Measurements from ENCODE around the gene SEC22A. TPM values are rescaled to one million over a fixed set of nuclear protein-coding genes. Genes with fewer than 3 reads are reported as not detected.

Gene SEC22A
- total and polyA plus RNA-seq, 10 of the 15 experiments (the other 5 are each of a cell fraction or from before 2014, with no cell fraction given), result 19.3 to 70.3 (median 36.7) TPM

- no peak for TF ChIP-seq ATF2 (IDR thresholded peaks at IDR 0.05; ENCODE audit: low read length)
- no peak for TF ChIP-seq TCF3 (IDR thresholded peaks at IDR 0.05; ENCODE audit: borderline replicate concordance, insufficient read depth, low read depth, low read length)
- TF ChIP-seq IKZF2 (IDR thresholded peaks at IDR 0.05), result no peak
- TF ChIP-seq KAT2A (conservative IDR thresholded peaks at IDR 0.05; ENCODE audit: control insufficient read depth, low read depth, low read length), result no peak
- no peak for TF ChIP-seq HSF1 (IDR thresholded peaks at IDR 0.05; ENCODE audit: low read depth, low read length)
- no peak for TF ChIP-seq NFYA (IDR thresholded peaks at IDR 0.05; ENCODE audit: borderline replicate concordance, low read depth, low read length)
Measured at GRCh38 chr3:123311201-123311600, 109.5 kb downstream of the SEC22A start (continued).

- CTCF ChIA-PET, result no interaction called here
- Histone ChIP-seq H2AFZ (ENCODE audit: control insufficient read depth, low read depth, low read length) (no peak overlapping the region), H3K27ac (ENCODE audit: control insufficient read depth, insufficient read depth) (no peak overlapping the region), H3K9me3 (replicated peaks; ENCODE audit: control insufficient read depth, insufficient read depth, low read length) (no peaks in the 10 kb centered on the region), H3K36me3 (ENCODE audit: control insufficient read depth in 2 of 2, insufficient read depth in 2 of 2, low read length in 1 of 2) (no peaks in the 10 kb centered on the region), H3K79me2 (ENCODE audit: control insufficient read depth, insufficient read depth, low read length) (no peaks in the 10 kb centered on the region), H3K27me3 (replicated peaks in 1 of 2; ENCODE audit: control insufficient read depth in 2 of 2, insufficient read depth in 2 of 2, low read length in 1 of 2) (peaks cover 0 to 3% of the 10 kb centered on the region in 2 experiments; a peak in 2 of 4 replicates), H3K4me3 (no peak overlapping the region), H3K4me1 (ENCODE audit: control insufficient read depth, insufficient read depth, low read length) (no peaks in the 10 kb centered on the region), H4K20me1 (ENCODE audit: control insufficient read depth, insufficient read depth) (no peaks in the 10 kb centered on the region), H3K4me2 (ENCODE audit: control insufficient read depth, insufficient read depth) (no peak overlapping the region), H3K9ac (ENCODE audit: control insufficient read depth, insufficient read depth, low read length) (no peak overlapping the region)
- DNase-seq (ENCODE audit: low read depth, low spot score) (no peak), ATAC-seq (no peak), FAIRE-seq (no peak)
- WGBS (ENCODE audit: insufficient coverage, insufficient replicate concordance, low lambda C conversion rate, missing lambda C conversion rate), result 32% methylated on average over 11 of the region's 16 CpGs
- POLR2A ChIA-PET, result no interaction called here
- SMC1A ChIA-PET (ENCODE audit: uncharacterized antibody, unreplicated experiment), result no interaction called here
- intact Hi-C loops (cut with micrococcal nuclease; ENCODE audit: unreplicated experiment), result no loop called here
- in situ Hi-C loops (cut with MboI), result no loop called here
- RAD21 ChIA-PET (ENCODE audit: unreplicated experiment), result no interaction called here
- no peak for TF ChIP-seq IKZF1 (conservative IDR thresholded peaks at IDR 0.05)
- TF ChIP-seq SKIL (IDR thresholded peaks at IDR 0.05; ENCODE audit: low read depth, poor library complexity, severe bottlenecking), result no peak
- no peak for TF ChIP-seq HDGF (IDR thresholded peaks at IDR 0.05)
- no peak for TF ChIP-seq TAF1 (IDR thresholded peaks at IDR 0.05; ENCODE audit: borderline replicate concordance, low read depth, low read length)
- no peak for TF ChIP-seq BCL3 (IDR thresholded peaks at IDR 0.05; ENCODE audit: borderline replicate concordance, insufficient read depth, low read depth, low read length, poor library complexity, severe bottlenecking)
- TF ChIP-seq SIN3A (IDR thresholded peaks at IDR 0.05; ENCODE audit: low read depth, low read length), result no peak
- TF ChIP-seq MAX (IDR thresholded peaks at IDR 0.05; ENCODE audit: low read depth, low read length), result no peak
- no TSS peak for BruUV-seq (replicated peaks)
Measured at GRCh38 chr3:123312331-123313265, 110.9 kb downstream of the SEC22A start.

Measured in GM12878 (cell line).